GM23338 (cell line): Measurements from ENCODE around the gene FDXR. TPM values are rescaled to one million over a fixed set of nuclear protein-coding genes. Genes with fewer than 3 reads are reported as not detected.

Source experiments
- ATAC-seq: fragments of 200-7000 bp; cut with Tn5 transposase; 3 replicates; pipeline ENCODE4 v1.9.1; 2020
- DNase-seq: peaks from one replicate; pipeline ENCODE4 v3.0.0-alpha.2; 2015; ENCODE audit warnings: low spot score
- H2AFZ ChIP-seq: fragments of 200-600 bp; sonication (generic); 2 replicates; pipeline ENCODE4 v1.8.0; 2016; ENCODE audit warnings: antibody characterized with exemption, mild to moderate bottlenecking, moderate library complexity
- H3F3A ChIP-seq: fragments of 200-600 bp; sonication (generic); replicated peaks from 2 replicates; pipeline ENCODE4 v1.8.0; 2017; ENCODE audit warnings: antibody characterized with exemption, mixed run types, low read depth
- H3K27ac ChIP-seq: fragments of 200-600 bp; sonication (generic); 2 replicates; pipeline ENCODE4 v1.6.1; 2016; ENCODE audit warnings: low read depth
- H3K27me3 ChIP-seq: fragments of 200-600 bp; sonication (generic); 2 replicates; pipeline ENCODE4 v1.8.0; 2016; ENCODE audit warnings: mild to moderate bottlenecking, mixed run types, moderate library complexity; ENCODE audit not compliant: insufficient read depth
- H3K36me3 ChIP-seq: fragments of 200-600 bp; sonication (generic); 2 replicates; pipeline ENCODE4 v1.8.0; 2016; ENCODE audit warnings: mild to moderate bottlenecking; ENCODE audit not compliant: insufficient read depth
- H3K4me1 ChIP-seq: fragments of 200-600 bp; sonication (generic); 2 replicates; pipeline ENCODE4 v1.8.0; 2016; ENCODE audit warnings: mild to moderate bottlenecking, moderate library complexity; ENCODE audit not compliant: insufficient read depth
- H3K4me2 ChIP-seq: fragments of 200-600 bp; sonication (generic); 2 replicates; pipeline ENCODE4 v1.7.1; 2017; ENCODE audit warnings: mixed run types
- H3K4me3 ChIP-seq: fragments of 200-600 bp; sonication (generic); 2 replicates; pipeline ENCODE4 v1.6.1; 2016; ENCODE audit warnings: mixed run types
- H3K79me2 ChIP-seq: fragments of 200-600 bp; sonication (generic); replicated peaks from 2 replicates; pipeline ENCODE4 v1.8.0; 2017; ENCODE audit warnings: mild to moderate bottlenecking; ENCODE audit not compliant: insufficient read depth
- H3K9me2 ChIP-seq: fragments of 200-600 bp; sonication (generic); 2 replicates; pipeline ENCODE4 v1.8.0; 2017; ENCODE audit not compliant: insufficient read depth
- H4K20me1 ChIP-seq: fragments of 200-600 bp; sonication (generic); replicated peaks from 2 replicates; pipeline ENCODE4 v1.8.0; 2017; ENCODE audit warnings: mild to moderate bottlenecking; ENCODE audit not compliant: insufficient read depth
- H3K27ac Mint-ChIP-seq: 2 replicates; pipeline ENCODE4 v1.8.0; 2020; ENCODE audit warnings: inconsistent platforms, mild to moderate bottlenecking, moderate library complexity, mixed read lengths
- H3K27me3 Mint-ChIP-seq: 3 replicates; pipeline ENCODE4 v1.8.0; 2022; ENCODE audit warnings: low read depth, mild to moderate bottlenecking, moderate library complexity, mixed read lengths, inconsistent platforms; ENCODE audit not compliant: insufficient read depth, poor library complexity
- H3K36me3 Mint-ChIP-seq: 3 replicates; pipeline ENCODE4 v1.8.0; 2021; ENCODE audit warnings: low read depth, mild to moderate bottlenecking, inconsistent platforms, moderate library complexity, mixed read lengths
- H3K4me1 Mint-ChIP-seq: 3 replicates; pipeline ENCODE4 v1.8.0; 2020; ENCODE audit warnings: mild to moderate bottlenecking, inconsistent platforms, mixed read lengths
- H3K4me3 Mint-ChIP-seq: 3 replicates; pipeline ENCODE4 v1.8.0; 2021; ENCODE audit warnings: moderate library complexity, mild to moderate bottlenecking, inconsistent platforms, mixed read lengths
- H3K9me3 Mint-ChIP-seq: 3 replicates; pipeline ENCODE4 v1.8.0; 2020; ENCODE audit warnings: moderate library complexity, mild to moderate bottlenecking, inconsistent platforms, mixed read lengths
- CREB1 ChIP-seq: fragments of 250-450 bp; sonication (Bioruptor Pico); IDR thresholded peaks from 2 replicates; pipeline ENCODE4 v1.5.0; 2020; ENCODE audit warnings: low read depth, mild to moderate bottlenecking, moderate library complexity
- EZH2 ChIP-seq: fragments of 200-600 bp; sonication (generic); IDR thresholded peaks from one replicate; pipeline ENCODE4 v1.8.0; 2017; ENCODE audit warnings: antibody characterized with exemption, mild to moderate bottlenecking, low read depth; ENCODE audit not compliant: unreplicated experiment
- EZH2phosphoT487 ChIP-seq: fragments of 200-600 bp; sonication (generic); IDR thresholded peaks from one replicate; pipeline ENCODE4 v1.8.1; 2018; ENCODE audit warnings: antibody characterized with exemption; ENCODE audit not compliant: unreplicated experiment
- JUNB ChIP-seq: IDR thresholded peaks from one replicate; pipeline ENCODE4 v1.6.1; 2016; ENCODE audit warnings: antibody characterized with exemption; ENCODE audit not compliant: unreplicated experiment
- POLR2AphosphoS5 ChIP-seq: IDR thresholded peaks from 2 replicates; pipeline ENCODE4 v1.6.1; 2016; ENCODE audit warnings: antibody characterized with exemption, low read depth
- STAT1 ChIP-seq: IDR thresholded peaks from one replicate; pipeline ENCODE4 v1.6.1; 2016; ENCODE audit warnings: antibody characterized with exemption; ENCODE audit not compliant: unreplicated experiment
- ZNF114 ChIP-seq: fragments of 250-450 bp; sonication (Bioruptor Pico); IDR thresholded peaks from 2 replicates; pipeline ENCODE4 v1.5.0; 2020; ENCODE audit warnings: mild to moderate bottlenecking, moderate library complexity
- ZNF331 ChIP-seq: fragments of 250-450 bp; sonication (Bioruptor Pico); IDR thresholded peaks from 2 replicates; pipeline ENCODE4 v1.5.0; 2020; ENCODE audit warnings: low read depth, mild to moderate bottlenecking, moderate library complexity
- ZNF462 ChIP-seq: fragments of 250-450 bp; sonication (Bioruptor Pico); IDR thresholded peaks from 2 replicates; pipeline ENCODE4 v1.5.0; 2020; ENCODE audit warnings: mild to moderate bottlenecking, moderate library complexity
- polyA plus RNA-seq: library from polyadenylated mRNA; unstranded; fragments of >200 nt; fragmentation: Nextera tagmentation; extraction: Ambion mirVana; gene quantifications from 2 replicates; pipeline ENCODE4 v1.2.1, GENCODE V29; 2016
- total RNA-seq: library from RNA; depleted of rRNA; stranded (reverse); fragments of >200 nt; shearing (Covaris generic); gene quantifications from 2 replicates; pipeline ENCODE4 v1.2.3, GENCODE V29; 2014

The FDXR gene
- total and polyA plus RNA-seq, 2 experiments from 2014 or later: 21.7 to 33.1 TPM

DNA sequence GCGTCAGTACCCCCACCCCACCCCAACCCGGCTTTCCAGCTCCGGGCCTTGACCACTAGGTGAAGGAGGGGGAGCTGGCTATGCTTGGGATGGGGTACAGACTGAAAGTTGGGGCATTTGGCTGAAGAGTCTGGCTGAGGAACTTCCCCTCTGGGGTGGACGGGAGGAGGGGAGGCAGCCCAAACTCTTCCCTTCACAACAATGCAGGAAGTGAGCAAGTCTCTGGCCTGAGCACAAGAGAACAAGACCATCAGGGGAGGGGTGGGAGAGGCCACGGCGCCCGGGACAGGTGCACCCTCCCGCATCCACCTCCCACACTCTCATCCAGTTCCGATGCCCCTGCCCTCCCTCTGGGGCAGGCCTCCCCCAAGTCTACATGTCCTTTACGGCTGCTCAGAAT, 44.6 kb upstream of the FDXR start (continued):
- no peak for TF ChIP-seq ZNF462 (CRISPR knock-in tag)
- TF ChIP-seq EZH2: no peak
- TF ChIP-seq ZNF331 (CRISPR knock-in tag): no peak
- TF ChIP-seq POLR2AphosphoS5: no peak
- TF ChIP-seq CREB1: no peak

DNA sequence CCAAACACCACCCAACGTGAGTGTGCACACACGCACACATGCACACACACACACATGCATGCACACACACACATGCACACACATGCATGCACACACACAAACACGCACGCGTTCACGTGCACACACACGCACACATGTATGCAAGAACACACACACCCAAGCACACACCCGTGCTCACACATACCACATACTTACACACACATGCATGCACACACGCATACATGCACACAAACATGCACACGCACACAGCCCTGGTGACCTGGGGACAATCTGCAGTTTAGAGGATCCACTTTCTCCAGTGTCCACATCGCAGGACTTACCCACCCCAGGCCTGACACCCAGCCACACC, 44.0 kb upstream of the FDXR start:
- peaks cover 13% of the 10 kb centered on the region; the same call in 1 of the 2 replicates for H3K27me3 ChIP-seq
- no peaks in the 10 kb centered on the region; the same call in 1 of the 2 replicates for H3K36me3 ChIP-seq
- no peak overlapping the region for H3K4me3 ChIP-seq
- no peak overlapping the region for H3K27ac ChIP-seq
- H3K36me3 Mint-ChIP-seq: no peaks in the 10 kb centered on the region; the same call in 2 of the 3 replicates
- H4K20me1 ChIP-seq: no peaks in the 10 kb centered on the region
- H3K27ac Mint-ChIP-seq: no peak overlapping the region
- H3F3A ChIP-seq: no peaks in the 10 kb centered on the region
- TF ChIP-seq JUNB (no peak), EZH2phosphoT487 (no peak), ZNF462 (CRISPR knock-in tag) (no peak), STAT1 (no peak), ZNF114 (no peak)
- peaks cover 7% of the 10 kb centered on the region for H3K4me1 Mint-ChIP-seq
- DNase-seq (no peak), ATAC-seq (no peak)
- no peaks in the 10 kb centered on the region for H3K9me2 ChIP-seq
- H2AFZ ChIP-seq: no peak overlapping the region
- no peak overlapping the region for H3K4me2 ChIP-seq
- no peak overlapping the region for H3K4me3 Mint-ChIP-seq
- H3K27me3 Mint-ChIP-seq: peaks cover 11% of the 10 kb centered on the region
- H3K9me3 Mint-ChIP-seq: no peaks in the 10 kb centered on the region; the same call in 2 of the 3 replicates
- H3K79me2 ChIP-seq: no peaks in the 10 kb centered on the region
- H3K4me1 ChIP-seq: no peaks in the 10 kb centered on the region
